ENCODE results near the gene ARMC12. TPM values are rescaled to one million over a fixed set of nuclear protein-coding genes. Genes with fewer than 3 reads are reported as not detected.

The ARMC12 gene
- total and polyA plus RNA-seq, 2 experiments from 2014 or later = 2.3 to 4.1 TPM

- no peak for DNase-seq (ENCODE audit: low read depth in 1 of 2, low spot score in 1 of 2)
- H3K36me3 ChIP-seq = no peaks in the 10 kb centered on the region
- no peak overlapping the region for H3K4me3 ChIP-seq
- no peaks in the 10 kb centered on the region for H3K9me3 ChIP-seq (ENCODE audit: low read depth)
- H3K27me3 ChIP-seq = no peaks in the 10 kb centered on the region
- no peak overlapping the region for H3K27ac ChIP-seq
- no peaks in the 10 kb centered on the region for H3K4me1 ChIP-seq (ENCODE audit: low read depth)
- TF ChIP-seq CTCF (IDR thresholded peaks at IDR 0.05; ENCODE audit: low read depth, low read length) = no peak
Measured at GRCh38 chr6:35750557-35750956, 13.7 kb downstream of the ARMC12 start.

GRCh38 chr6:35751594-35751993 is 14.8 kb downstream of the ARMC12 start:
- no peaks in the 10 kb centered on the region for H3K9me3 ChIP-seq (ENCODE audit: low read depth)
- no peak overlapping the region for H3K27ac ChIP-seq
- H3K36me3 ChIP-seq = no peaks in the 10 kb centered on the region
- no peak overlapping the region for H3K4me3 ChIP-seq
- DNase-seq (ENCODE audit: low read depth in 1 of 2, low spot score in 1 of 2) = no peak
- H3K4me1 ChIP-seq (ENCODE audit: low read depth) = no peaks in the 10 kb centered on the region
- TF ChIP-seq CTCF (IDR thresholded peaks at IDR 0.05; ENCODE audit: low read depth, low read length) = no peak
- H3K27me3 ChIP-seq = no peaks in the 10 kb centered on the region

- no peak for TF ChIP-seq CTCF (IDR thresholded peaks at IDR 0.05; ENCODE audit: low read depth, low read length)
- Histone ChIP-seq H3K36me3 (no peaks in the 10 kb centered on the region), H3K27ac (no peak overlapping the region), H3K4me3 (no peak overlapping the region), H3K9me3 (ENCODE audit: low read depth) (no peaks in the 10 kb centered on the region), H3K27me3 (no peaks in the 10 kb centered on the region), H3K4me1 (ENCODE audit: low read depth) (no peaks in the 10 kb centered on the region)
- DNase-seq (ENCODE audit: low read depth in 1 of 2, low spot score in 1 of 2) = no peak
Measured at GRCh38 chr6:35752330-35752729, 15.5 kb downstream of the ARMC12 start.

GRCh38 chr6:35754452-35755277 is 17.8 kb downstream of the ARMC12 start:
- Histone ChIP-seq H3K9me3 (ENCODE audit: low read depth) (no peaks in the 10 kb centered on the region), H3K27ac (no peak overlapping the region), H3K36me3 (no peaks in the 10 kb centered on the region), H3K27me3 (no peaks in the 10 kb centered on the region), H3K4me1 (ENCODE audit: low read depth) (no peaks in the 10 kb centered on the region), H3K4me3 (no peak overlapping the region)
- TF ChIP-seq CTCF (IDR thresholded peaks at IDR 0.05; ENCODE audit: low read depth, low read length) = no peak
- no peak for DNase-seq (ENCODE audit: low read depth in 1 of 2, low spot score in 1 of 2)

- Histone ChIP-seq H3K27ac (no peak overlapping the region), H3K36me3 (no peaks in the 10 kb centered on the region), H3K9me3 (ENCODE audit: low read depth) (no peaks in the 10 kb centered on the region), H3K4me1 (ENCODE audit: low read depth) (no peaks in the 10 kb centered on the region), H3K4me3 (no peak overlapping the region), H3K27me3 (no peaks in the 10 kb centered on the region)
- no peak for DNase-seq (ENCODE audit: low read depth in 1 of 2, low spot score in 1 of 2)
- no peak for TF ChIP-seq CTCF (IDR thresholded peaks at IDR 0.05; ENCODE audit: low read depth, low read length)
Measured at GRCh38 chr6:35755278-35755924, 18.6 kb downstream of the ARMC12 start.
